Stimulated activated effector memory CD8-positive, alpha-beta T cell treated with anti-CD3 and anti-CD28 coated beads, Interleukin-12 subunit alpha, Interleukin-12 subunit beta, amount 100 ng/mL, for 72 hours (primary cell): Measurements from ENCODE around the gene POLR2F.

ENCODE experiments used
- ATAC-seq: fragments of 150-1000 bp; cut with Tn5 transposase; 2 replicates; pipeline ENCODE4 v1.10.0; 2021
- DNase-seq, 2 donors: peaks; one replicate each; pipeline ENCODE4 v3.0.0; 2021 to 2022; ENCODE audit warnings: low spot score in 2 of 2
- H3K27ac Mint-ChIP-seq: one replicate; pipeline ENCODE4 v1.8.0; 2022; ENCODE audit warnings: mild to moderate bottlenecking, mixed read lengths
- H3K36me3 Mint-ChIP-seq: one replicate; pipeline ENCODE4 v1.8.0; 2022; ENCODE audit warnings: mild to moderate bottlenecking, mixed read lengths
- H3K4me1 Mint-ChIP-seq: one replicate; pipeline ENCODE4 v1.8.0; 2022; ENCODE audit warnings: mixed read lengths
- H3K4me3 Mint-ChIP-seq: one replicate; pipeline ENCODE4 v1.8.0; 2022; ENCODE audit warnings: mild to moderate bottlenecking, mixed read lengths
- H3K9me3 Mint-ChIP-seq: one replicate; pipeline ENCODE4 v1.8.0; 2022; ENCODE audit warnings: mixed read lengths

The POLR2F gene

DNA sequence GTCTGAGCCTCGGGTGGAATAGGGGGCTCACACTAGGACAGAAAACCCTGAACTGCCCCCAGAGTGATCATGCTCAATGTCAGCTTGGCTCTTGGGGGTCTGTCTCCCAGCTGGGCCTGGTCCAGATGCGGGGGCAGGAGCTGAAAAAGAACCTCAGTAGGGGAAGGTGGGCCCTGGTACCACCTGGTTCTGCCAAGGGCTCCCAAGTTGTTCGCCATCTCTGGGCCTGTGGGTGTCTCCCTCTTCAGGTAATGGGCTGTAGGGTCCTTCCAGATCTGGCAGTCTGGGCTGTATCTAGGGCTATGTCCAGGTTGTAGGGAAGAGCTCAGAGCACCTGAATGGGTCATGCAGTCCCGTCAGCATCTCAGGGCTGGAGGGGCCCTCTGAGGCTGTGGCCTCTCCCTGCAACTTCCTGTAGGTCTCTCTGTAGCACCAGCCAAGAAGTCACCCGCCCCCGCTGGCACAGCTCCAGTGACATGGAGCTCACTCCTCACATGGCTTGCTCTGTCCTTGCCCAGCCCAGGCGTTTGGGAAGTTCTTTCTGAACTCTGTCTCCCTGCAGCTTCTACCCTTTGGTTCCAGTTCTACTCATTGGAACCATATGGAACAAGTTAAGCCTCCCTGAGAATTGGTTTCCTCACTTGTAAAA is 63.9 kb downstream of the POLR2F start:
- H3K27ac Mint-ChIP-seq = peak overlapping the region; percentile 58
- no peak overlapping the region for H3K4me3 Mint-ChIP-seq
- DNase-seq (no peak), ATAC-seq (peak; percentile 28)
- peaks cover 14% of the 10 kb centered on the region for H3K4me1 Mint-ChIP-seq
- no peaks in the 10 kb centered on the region for H3K9me3 Mint-ChIP-seq
- H3K36me3 Mint-ChIP-seq = no peaks in the 10 kb centered on the region

DNA sequence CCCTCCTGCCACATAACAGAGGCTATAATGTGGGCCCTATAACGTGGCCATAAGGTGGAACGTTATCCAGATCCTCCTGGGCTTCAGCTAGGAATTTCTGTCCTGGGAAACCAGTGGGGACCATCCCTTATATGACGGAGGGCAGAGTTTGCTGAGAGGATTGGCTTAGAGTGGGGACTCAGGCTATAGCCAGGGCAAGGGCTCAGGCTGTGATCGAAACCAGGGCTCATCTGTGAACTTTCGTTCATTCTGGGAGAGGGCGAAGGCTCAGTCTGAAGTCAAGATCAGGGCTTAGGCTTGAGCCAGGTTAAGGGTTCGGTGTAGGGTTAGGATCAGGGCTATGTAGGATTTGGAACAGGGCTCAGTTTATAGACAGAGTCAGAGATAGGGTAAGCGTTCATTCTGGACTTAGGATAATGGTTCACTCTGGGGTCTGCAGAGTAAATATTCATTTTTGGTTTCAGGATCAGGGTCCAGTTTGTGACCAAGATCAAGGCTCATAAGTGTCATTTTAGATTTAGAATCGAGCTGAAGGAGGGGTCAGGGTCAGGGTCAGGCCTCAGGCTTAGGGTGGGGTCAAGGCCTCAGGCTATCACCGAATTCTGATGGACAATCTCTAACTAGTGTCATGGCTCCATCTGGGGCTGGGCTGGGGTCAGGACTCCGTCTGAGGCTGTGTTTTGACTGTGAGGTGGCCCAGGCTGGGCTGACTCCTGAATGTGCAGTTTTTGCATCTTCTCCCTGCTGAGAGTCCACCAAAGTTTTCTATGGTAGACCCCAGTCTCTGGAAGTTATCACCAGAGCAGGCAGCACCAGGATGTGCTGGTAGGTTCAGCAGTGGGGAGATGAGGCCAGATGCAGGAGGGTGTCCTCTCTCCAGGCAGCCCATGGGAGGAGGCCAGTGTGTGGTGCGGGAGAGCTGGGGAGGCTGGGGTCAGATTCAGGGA is 64.7 kb downstream of the POLR2F start:
- Mint-ChIP-seq H3K36me3 (no peaks in the 10 kb centered on the region), H3K27ac (peak overlapping the region; percentile 58), H3K4me1 (peaks cover 14% of the 10 kb centered on the region), H3K9me3 (no peaks in the 10 kb centered on the region), H3K4me3 (no peak overlapping the region)
- DNase-seq (no peak), ATAC-seq (no peak)
